Measurements from ENCODE around the gene UNG. TPM values are rescaled to one million over a fixed set of nuclear protein-coding genes. Genes with fewer than 3 reads are reported as not detected.
"Not testable (repeated sequence)": the region's sequence is repeated elsewhere in the genome, so short reads cannot be mapped to it uniquely, and the experiment has no call there.

The UNG gene
- total and polyA plus RNA-seq, 2 donors (not counting 3 experiments of a cell fraction or from before 2014, with no cell fraction given): 21.5 to 46.7 TPM

- Histone ChIP-seq H3K4me2 (ENCODE audit: insufficient read depth, low read length) (no peak overlapping the region), H4K20me1 (replicated peaks; ENCODE audit: control insufficient read depth, extremely low read depth, insufficient read depth, low read length) (no peaks in the 10 kb centered on the region), H3K4me3 (replicated peaks in 1 of 3; ENCODE audit: insufficient read depth in 1 of 3, low read depth in 1 of 3, low read length in 3 of 3) (no peak overlapping the region), H3K9me3 (replicated peaks; ENCODE audit: control insufficient read depth, insufficient read depth, low read length) (no peaks in the 10 kb centered on the region), H3K9ac (replicated peaks; ENCODE audit: extremely low read depth, insufficient read depth, low read length) (no peak overlapping the region), H3K9me1 (replicated peaks; ENCODE audit: control insufficient read depth, extremely low read depth, insufficient read depth, low read length) (no peaks in the 10 kb centered on the region), H2AFZ (ENCODE audit: low read depth, low read length) (no peak overlapping the region), H3K36me3 (ENCODE audit: control insufficient read depth in 2 of 2, extremely low read depth in 1 of 2, insufficient read depth in 2 of 2, low read length in 2 of 2) (no peaks in the 10 kb centered on the region), H3K27me3 (ENCODE audit: control insufficient read depth in 2 of 2, insufficient read depth in 2 of 2, low read length in 2 of 2) (peaks cover 0 to 2% of the 10 kb centered on the region in 2 experiments), H3K27ac (ENCODE audit: insufficient read depth, low read depth, low read length) (no peak overlapping the region), H3K4me1 (ENCODE audit: control insufficient read depth, extremely low read depth, insufficient read depth, low read length) (no peaks in the 10 kb centered on the region), H3K79me2 (ENCODE audit: control insufficient read depth, insufficient read depth, low read length) (no peaks in the 10 kb centered on the region)
- intact Hi-C loops (cut with micrococcal nuclease): no loop called here
- dilution Hi-C loops (cut with MboI; ENCODE audit: extremely low pct_ligation_motif_present, low sequenced_read_pairs): no loop called here
- DNase-seq (ENCODE audit: low read depth, low spot score) (no peak), FAIRE-seq (no peak)
- CTCF ChIA-PET: interaction anchor here (1.4 kb wide), 1 partner anchor 32 kb away, joined by 4 read pairs; no protein-coding TSS in a partner anchor
- no TSS peak for BruUV-seq (replicated peaks)
- TF ChIP-seq MYC (IDR thresholded peaks at IDR 0.05; ENCODE audit: low read depth, low read length): no peak
- TF ChIP-seq GATA2 (IDR thresholded peaks at IDR 0.05; ENCODE audit: insufficient read depth, insufficient read length, low read depth, low read length): no peak
- TF ChIP-seq EZH2 (IDR thresholded peaks at IDR 0.05; ENCODE audit: borderline replicate concordance, low read depth, low read length, severe bottlenecking): no peak
- no peak for TF ChIP-seq FOS (IDR thresholded peaks at IDR 0.05; ENCODE audit: borderline replicate concordance, insufficient read depth, low read length)
- no peak for TF ChIP-seq POLR2AphosphoS5 (IDR thresholded peaks at IDR 0.05; ENCODE audit: insufficient read depth, low read depth, low read length)
- POLR2A ChIA-PET: no interaction called here
These were observed 46.8 kb downstream of the UNG start for GRCh38 chr12:109144224-109144623.

DNA sequence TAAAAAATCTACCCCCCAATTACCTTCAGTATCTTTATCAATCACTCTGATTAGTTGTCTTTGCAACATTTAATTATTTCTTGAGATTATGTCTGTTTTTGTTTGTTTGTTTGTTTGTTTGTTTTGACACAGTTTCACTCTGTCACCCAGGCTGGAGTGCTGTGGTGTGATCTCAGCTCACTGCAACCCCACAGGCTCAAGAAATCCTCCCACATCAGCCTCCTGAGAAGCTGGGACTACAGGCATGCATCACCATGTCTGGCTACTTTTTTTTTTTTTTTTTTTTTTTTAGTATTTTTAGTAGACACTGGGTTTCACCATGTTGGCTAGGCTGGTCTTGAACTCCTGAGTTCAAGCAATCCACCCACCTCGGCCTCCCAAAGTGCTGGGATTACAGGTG is 49.7 kb downstream of the UNG start:
- H3K27me3 ChIP-seq (ENCODE audit: control insufficient read depth in 2 of 2, insufficient read depth in 2 of 2, low read length in 2 of 2); BruUV-seq (replicated peaks); dilution Hi-C loops (cut with MboI; ENCODE audit: extremely low pct_ligation_motif_present, low sequenced_read_pairs); H2AFZ ChIP-seq (ENCODE audit: low read depth, low read length); POLR2A ChIA-PET; H3K4me1 ChIP-seq (ENCODE audit: control insufficient read depth, extremely low read depth, insufficient read depth, low read length); H3K79me2 ChIP-seq (ENCODE audit: control insufficient read depth, insufficient read depth, low read length); H3K9ac ChIP-seq (replicated peaks; ENCODE audit: extremely low read depth, insufficient read depth, low read length); DNase-seq (ENCODE audit: low read depth, low spot score); H3K27ac ChIP-seq (ENCODE audit: insufficient read depth, low read depth, low read length); H3K9me1 ChIP-seq (replicated peaks; ENCODE audit: control insufficient read depth, extremely low read depth, insufficient read depth, low read length); intact Hi-C loops (cut with micrococcal nuclease); H3K4me3 ChIP-seq (replicated peaks in 1 of 3; ENCODE audit: insufficient read depth in 1 of 3, low read depth in 1 of 3, low read length in 3 of 3); H3K4me2 ChIP-seq (ENCODE audit: insufficient read depth, low read length); FAIRE-seq; H3K36me3 ChIP-seq (ENCODE audit: control insufficient read depth in 2 of 2, extremely low read depth in 1 of 2, insufficient read depth in 2 of 2, low read length in 2 of 2); H4K20me1 ChIP-seq (replicated peaks; ENCODE audit: control insufficient read depth, extremely low read depth, insufficient read depth, low read length); H3K9me3 ChIP-seq (replicated peaks; ENCODE audit: control insufficient read depth, insufficient read depth, low read length): not testable (repeated sequence)
- CTCF ChIA-PET: interaction anchor here (1.0 to 1.7 kb wide), 3 partner anchors 10 to 35 kb away, joined by 3 to 7 read pairs (median 6); no protein-coding TSS in a partner anchor

Measured in endothelial cell of umbilical vein (primary cell).